HG02852 (cell line): ENCODE results near the gene ZNF638.
"Not testable (repeated sequence)": the region's sequence is repeated elsewhere in the genome, so short reads cannot be mapped to it uniquely, and the experiment has no call there.

Source experiments
- ATAC-seq: cut with Tn5 transposase; IDR thresholded peaks from one replicate; pipeline ENCODE4 v1.9.1; 2021; ENCODE audit warnings: mild to moderate bottlenecking, moderate library complexity; ENCODE audit not compliant: unreplicated experiment

Gene ZNF638, protein sequence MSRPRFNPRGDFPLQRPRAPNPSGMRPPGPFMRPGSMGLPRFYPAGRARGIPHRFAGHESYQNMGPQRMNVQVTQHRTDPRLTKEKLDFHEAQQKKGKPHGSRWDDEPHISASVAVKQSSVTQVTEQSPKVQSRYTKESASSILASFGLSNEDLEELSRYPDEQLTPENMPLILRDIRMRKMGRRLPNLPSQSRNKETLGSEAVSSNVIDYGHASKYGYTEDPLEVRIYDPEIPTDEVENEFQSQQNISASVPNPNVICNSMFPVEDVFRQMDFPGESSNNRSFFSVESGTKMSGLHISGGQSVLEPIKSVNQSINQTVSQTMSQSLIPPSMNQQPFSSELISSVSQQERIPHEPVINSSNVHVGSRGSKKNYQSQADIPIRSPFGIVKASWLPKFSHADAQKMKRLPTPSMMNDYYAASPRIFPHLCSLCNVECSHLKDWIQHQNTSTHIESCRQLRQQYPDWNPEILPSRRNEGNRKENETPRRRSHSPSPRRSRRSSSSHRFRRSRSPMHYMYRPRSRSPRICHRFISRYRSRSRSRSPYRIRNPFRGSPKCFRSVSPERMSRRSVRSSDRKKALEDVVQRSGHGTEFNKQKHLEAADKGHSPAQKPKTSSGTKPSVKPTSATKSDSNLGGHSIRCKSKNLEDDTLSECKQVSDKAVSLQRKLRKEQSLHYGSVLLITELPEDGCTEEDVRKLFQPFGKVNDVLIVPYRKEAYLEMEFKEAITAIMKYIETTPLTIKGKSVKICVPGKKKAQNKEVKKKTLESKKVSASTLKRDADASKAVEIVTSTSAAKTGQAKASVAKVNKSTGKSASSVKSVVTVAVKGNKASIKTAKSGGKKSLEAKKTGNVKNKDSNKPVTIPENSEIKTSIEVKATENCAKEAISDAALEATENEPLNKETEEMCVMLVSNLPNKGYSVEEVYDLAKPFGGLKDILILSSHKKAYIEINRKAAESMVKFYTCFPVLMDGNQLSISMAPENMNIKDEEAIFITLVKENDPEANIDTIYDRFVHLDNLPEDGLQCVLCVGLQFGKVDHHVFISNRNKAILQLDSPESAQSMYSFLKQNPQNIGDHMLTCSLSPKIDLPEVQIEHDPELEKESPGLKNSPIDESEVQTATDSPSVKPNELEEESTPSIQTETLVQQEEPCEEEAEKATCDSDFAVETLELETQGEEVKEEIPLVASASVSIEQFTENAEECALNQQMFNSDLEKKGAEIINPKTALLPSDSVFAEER (N-terminal part only)

GRCh38 chr2:71331581-71332434 lies at the start of gene ZNF638:
Gene ZNF638 (plus strand): TSS chr2:71331782. CDS start chr2:71348955, 17,173 bp downstream.
- peak; percentile 91 for ATAC-seq

GRCh38 chr2:71281950-71282349 lies 49.6 kb upstream of the ZNF638 start:
- no peak for ATAC-seq

DNA sequence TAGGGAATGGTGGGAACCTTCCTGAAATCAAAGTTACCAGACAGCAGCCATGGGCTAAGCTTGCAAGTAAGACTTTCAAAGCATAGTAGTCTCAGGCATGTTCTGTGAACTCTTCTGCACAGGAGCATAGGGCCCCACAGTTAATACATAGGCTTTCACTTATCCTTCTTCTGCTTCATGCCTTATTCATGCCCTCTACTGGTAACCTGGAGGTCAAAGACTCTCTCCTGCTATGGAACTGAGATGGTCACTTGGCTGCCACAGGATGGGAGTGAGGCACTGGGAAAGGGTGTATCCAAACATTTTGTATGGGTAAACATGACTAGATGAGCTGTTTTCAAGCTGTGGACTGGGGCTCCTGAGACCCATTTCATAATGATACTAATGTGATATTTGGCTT lies 49.1 kb upstream of the ZNF638 start:
- ATAC-seq, result no peak

GRCh38 chr2:71283131-71283530 lies 48.5 kb upstream of the ZNF638 start:
- no peak for ATAC-seq

GRCh38 chr2:71285706-71286105 lies 45.9 kb upstream of the ZNF638 start:
- ATAC-seq, result no peak

DNA sequence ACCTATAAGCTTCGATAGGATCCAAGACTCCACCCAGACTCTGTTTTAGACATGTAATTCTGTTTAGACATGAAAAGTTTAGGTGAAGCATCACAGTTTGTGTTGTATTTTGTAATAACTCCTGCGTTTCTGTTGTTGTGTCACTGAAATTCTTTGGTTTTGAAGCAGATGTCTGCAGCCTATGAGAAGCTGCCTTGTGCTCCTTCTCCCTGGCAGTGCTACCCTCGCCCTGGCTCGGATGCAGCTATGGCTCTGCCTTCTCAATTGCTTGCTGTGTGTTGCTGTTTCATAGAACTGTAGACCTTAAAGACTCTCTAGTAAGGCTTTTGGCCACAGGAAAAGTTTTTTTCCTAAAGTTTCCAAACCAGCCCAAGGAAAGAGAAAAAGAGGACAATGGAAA lies 40.2 kb upstream of the ZNF638 start:
- no peak for ATAC-seq

DNA sequence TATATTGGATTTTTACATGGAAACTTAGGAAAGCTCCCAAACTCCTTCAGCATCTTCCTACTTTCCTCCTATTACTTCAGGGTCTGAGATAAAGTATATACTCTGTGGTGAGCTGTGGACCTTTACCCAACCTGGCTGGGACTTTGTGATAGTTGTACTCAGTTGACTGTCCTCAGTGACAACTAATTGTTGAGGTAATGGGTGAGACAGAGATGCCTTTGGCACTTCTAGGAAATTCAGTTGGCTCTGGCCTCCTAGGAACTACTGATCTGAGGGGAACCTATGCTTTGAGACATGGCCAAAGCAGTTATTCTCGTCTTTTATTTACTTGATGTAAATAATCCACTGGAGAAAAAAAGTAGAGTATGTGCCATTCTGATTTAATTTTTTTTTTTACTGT lies 39.4 kb upstream of the ZNF638 start:
- ATAC-seq, result no peak

DNA sequence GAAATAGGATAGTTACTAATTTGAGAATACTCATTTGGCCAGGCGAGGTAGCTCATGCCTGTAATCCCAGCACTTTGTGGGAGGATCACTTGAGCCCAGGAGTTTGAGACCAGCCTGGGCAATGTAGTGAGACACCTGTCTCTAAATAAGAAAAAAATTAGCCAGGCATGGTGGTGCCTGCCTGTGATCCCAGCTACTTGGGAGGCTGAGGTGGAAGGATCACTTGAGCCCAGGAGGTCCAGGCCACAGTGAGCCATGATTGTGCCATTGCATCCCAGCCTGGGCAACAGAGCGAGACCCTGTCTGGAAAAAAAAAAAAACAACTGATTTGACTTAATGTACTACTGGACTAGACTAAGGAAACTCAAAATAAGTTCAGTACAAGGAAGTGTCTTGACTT lies 32.7 kb upstream of the ZNF638 start:
- no peak for ATAC-seq

DNA sequence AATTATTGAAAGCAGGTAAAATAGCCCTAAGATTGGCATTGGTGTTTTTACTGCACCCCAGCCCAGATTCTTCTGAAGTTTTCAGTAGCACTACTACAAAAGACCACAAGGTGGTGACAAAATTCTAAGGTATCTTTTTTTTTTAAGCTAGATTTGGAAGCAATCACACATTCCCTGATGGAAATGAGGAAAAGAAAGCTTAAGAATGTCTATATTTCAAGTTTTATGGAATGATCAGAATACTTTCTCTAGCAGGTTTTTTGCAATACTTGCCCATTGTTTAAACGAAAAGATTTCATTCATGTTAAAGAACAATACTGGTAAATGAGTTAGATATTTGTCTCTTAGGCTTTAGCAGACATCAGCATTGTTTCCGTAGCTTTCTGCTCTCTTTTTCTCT lies 32.1 kb upstream of the ZNF638 start:
- ATAC-seq, result no peak

- no peak for ATAC-seq
Observed at GRCh38 chr2:71303849-71304248, 27.7 kb upstream of the ZNF638 start.

DNA sequence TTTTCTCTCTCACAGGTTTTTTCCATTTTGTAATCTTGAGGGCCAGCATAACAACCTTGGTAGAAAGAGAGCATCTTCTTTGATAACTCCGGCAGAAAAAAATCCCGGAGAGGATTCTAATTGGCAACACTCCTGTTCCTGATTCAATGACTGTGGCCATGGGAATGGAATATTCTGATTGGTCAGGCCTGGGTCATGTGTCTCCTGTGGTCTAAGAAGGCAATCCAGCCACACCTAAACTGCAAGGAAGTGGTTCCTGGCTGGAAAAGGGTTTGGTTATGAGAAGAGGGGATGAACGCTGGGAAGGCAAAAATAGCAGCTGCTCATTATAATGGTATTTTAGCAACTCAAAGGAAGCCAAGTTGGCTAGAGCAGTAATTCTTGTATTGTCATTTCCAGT lies 24.8 kb upstream of the ZNF638 start:
- no peak for ATAC-seq

- ATAC-seq, result no peak
Observed at GRCh38 chr2:71313016-71313766, 18.4 kb upstream of the ZNF638 start.

- no peak for ATAC-seq
Observed at GRCh38 chr2:71317060-71317459, 14.5 kb upstream of the ZNF638 start.

DNA sequence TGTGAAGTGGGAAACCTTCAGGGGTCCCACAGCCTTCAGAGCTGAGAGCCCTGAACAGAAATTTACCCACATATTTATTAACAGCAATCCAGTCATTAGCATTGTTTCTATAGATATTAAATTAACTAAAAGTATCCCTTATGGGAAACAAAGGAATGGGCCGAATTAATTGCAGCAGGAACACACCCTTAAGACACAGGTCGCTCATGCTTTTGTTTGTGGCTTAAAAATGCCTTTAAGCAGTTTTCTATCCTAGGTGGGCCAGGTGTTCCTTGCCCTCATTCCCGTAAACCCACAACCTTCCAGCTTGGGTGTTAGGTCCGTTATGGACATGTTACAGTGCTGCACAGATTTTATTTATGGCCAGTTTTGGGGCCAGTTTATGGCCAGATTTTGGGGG lies 13.7 kb upstream of the ZNF638 start:
- not testable (repeated sequence) for ATAC-seq

- ATAC-seq, result no peak
Observed at GRCh38 chr2:71323386-71323785, 8.2 kb upstream of the ZNF638 start.

DNA sequence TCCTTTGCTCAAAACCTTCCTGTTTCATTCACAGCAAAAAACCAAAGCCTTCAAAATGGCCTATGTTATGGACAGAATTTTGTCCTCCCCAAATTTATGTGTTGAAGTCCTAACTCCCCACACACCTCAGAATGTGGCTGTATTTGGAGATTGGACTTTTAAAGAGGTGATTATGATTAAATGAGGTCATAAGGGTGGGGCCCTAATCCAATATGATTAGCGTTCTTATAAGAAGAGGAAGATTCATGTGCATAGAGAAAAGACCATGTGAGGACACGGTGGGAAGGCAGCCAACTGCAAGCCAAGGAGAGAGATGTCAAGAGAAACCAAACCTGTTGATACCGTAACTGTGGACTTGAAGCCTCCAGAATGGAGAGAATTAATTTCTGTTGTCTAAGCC lies 4.6 kb upstream of the ZNF638 start:
- ATAC-seq, result no peak

DNA sequence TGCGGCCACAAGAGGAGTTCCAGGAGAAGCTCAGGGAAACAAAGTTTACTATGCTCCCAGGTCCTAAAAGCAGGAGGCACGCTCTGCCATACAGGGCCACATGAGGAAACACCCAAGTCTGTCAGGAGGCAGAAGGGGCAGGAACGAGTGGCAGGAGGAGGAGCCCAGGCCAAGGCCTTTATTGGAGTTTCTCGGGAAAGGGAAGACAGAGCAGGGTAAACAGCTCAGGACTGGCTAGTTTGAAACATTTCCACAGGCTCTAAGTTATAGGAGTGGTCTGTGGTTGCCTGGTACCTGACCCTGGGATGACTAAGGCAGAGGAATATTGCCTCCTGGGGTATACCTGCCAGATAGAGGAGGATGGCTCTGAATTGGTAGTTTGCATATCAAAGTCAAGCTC lies 3.7 kb upstream of the ZNF638 start:
- no peak for ATAC-seq

DNA sequence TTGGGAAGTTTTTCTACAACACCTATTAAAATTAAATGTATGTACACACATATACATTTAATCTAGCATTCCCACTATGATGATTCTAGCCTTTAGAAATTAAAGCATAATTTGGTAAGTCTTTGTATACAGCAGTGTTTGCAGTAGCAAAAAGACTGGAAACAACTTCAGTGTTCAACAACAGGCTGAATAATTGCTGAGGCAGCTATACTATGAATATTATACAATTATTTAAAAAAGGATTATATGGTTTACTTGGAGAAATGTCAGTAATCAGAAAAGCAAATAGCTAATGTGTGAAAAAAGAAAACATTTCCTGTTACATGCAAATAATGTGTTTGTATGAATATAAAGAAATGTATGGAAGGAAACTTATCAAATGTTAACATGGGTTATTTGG lies 1.4 kb upstream of the ZNF638 start:
- no peak for ATAC-seq

GRCh38 chr2:71330585-71331330 lies 824 bp upstream of the ZNF638 start:
- no peak for ATAC-seq
